Activated T-helper 1 cell treated with Interleukin-2 at 50 U/mL for 16 hours (primary cell): ENCODE measurements around the gene TSG101.

Experiments
- DNase-seq: peaks from one replicate; pipeline ENCODE4 v3.0.0-alpha.2; 2020; ENCODE audit warnings: low read depth

TSG101 gene

DNA sequence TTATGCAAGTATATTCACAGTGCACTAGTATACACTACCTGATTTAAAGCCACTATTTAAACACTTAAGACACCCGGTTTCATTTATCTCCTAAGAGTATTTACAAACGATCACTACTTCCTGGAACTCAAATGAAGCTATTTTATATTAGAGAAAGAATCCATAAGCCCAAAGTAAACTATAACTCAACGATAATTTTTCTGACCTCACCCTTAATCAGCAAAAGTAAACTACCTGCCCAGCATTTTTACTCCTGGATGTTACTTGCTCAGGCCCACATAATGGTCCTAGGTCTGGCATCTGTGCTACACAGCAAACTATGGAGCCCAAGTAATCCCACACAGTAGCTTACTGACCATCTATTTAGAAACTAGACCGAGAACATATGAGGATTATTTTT lies 33.4 kb downstream of the TSG101 start:
- no peak for DNase-seq

DNA sequence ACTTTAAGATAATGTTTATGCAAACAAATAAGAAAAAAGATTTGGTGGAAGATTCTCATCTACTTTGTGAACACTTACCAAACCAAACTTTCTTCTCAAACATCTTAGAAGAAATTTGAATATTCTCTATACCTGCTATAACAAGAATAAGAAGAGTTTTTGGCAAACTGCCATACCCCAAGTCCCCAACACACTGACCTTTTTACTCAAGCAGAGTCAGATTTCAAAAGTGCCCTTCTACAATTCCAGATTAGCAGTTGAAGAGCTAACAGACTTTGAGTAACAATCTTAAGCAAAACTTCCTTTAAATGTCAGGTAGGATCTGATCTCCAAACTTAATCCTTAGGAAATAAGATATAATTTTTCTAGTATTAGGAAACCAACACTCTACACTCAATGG lies 33.9 kb downstream of the TSG101 start:
- no peak for DNase-seq

DNA sequence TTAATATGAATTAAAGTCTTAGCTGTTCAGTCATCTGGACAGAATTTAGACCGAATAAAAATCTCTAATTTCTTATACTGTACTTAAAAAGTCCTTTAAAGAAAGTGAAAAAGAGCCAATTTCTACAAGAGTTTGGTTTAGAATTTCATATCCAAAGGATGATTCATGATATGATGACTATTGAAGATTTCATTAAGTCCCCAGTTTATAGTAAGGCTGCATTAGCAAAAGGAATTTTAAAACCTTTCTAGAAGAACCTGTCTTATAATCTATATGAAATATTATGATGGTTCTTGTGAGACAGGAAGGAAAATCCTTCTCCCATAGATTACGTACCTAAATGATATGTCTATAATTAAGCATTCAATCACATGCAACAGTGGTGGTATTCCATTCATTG lies 34.8 kb downstream of the TSG101 start:
- no peak for DNase-seq

DNA sequence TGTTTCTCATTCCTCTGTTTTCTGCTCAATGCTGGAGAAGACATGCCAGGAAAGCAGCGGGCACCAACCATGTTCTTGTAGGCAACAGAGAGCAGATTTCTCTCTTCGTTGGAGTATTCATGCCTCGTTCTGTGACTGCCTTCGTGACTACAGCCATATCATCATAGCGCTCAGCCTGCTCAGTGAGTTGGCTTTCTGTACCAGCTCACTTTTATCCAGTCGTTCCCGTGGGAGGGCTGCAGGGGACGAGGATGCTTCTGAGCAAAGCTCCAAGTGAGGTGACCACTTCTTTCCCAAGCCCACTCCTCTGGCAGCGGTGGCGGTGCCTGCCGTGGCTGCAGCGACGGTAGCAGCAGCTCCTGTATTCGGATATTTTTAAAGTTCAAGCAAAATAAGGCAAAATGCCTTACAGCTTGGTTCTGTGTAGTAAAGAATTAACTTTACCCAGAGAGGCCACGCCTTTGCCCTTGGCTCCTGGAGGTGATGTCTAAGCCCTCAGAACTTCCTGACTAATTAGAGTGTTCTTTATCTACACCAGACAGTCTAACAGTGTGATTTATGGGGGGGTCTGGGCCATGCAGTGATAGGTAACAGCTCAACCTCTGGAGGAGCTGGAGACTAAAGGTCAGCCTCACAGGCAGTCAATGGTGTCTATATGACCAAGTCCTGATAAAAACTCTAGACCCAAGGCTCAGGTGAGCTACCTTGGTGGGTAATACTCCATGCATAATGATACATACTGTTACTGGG lies 35.8 kb downstream of the TSG101 start:
- DNase-seq, result no peak

DNA sequence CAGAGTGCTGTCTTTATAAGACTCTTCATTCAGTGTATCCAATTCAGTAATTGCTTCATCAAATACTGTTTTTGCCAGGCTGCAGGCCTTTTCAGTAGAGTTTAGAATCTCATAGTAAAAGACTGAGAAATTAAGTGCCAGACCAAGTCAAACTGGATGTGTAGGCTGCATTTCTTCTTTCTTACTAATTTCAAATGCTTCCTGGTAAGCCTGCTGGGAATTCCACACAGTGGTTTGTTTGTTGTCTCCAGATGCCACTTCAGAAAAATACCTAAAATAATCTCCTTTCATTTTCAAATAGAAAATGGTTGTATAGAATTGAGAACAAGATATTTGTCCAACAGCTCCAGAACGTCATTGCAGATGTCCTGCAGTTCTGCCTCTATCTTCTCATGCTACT lies 36.4 kb downstream of the TSG101 start:
- DNase-seq, result no peak

DNA sequence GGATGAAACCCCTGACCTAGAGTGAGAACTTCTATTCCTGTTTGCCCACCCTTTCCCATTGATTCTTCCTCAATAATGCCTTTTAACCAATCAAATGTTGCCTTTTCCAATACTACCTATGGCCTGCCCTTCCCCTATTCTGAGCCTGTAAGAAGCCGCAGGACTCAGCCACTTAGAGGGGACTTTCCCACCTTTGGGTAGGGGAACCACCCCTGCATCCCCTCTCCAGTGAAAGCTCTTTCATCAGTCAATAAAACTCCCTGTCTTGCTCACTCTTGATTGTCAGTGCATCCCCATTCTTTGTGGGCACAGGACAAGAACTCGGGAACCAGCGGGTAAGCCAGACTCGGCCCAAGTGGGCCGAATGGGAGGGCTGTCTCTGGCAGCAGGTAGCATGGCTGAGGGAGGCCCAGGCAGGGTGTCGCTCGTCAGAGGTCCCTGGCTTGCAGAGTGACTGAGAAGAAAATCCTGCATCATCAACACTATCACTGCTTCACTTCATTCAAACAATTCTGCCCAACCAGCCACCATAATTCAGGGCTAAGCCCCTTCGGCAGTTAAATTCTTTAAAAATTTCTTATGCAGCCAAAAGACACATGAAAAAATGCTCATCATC lies 40.7 kb downstream of the TSG101 start:
- no peak for DNase-seq

DNA sequence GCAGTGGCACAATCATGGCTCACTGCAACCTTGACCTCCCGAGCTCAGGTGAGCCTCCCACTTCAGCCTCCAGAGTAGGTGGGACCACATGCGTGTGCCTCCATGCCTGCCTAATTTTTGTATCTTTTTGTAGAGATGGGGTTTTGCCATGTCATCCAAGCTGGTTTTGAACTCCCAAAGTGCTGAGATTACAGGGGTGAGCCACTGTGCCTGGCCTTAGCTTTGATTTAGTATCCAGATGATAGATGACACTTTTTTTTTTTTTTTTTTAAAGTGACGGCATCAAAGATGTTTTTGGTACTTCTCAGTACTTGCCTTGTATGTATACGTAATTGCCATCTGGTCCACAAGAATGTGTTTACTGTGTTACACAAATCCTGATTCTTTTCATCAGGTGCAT lies 47.7 kb downstream of the TSG101 start:
- DNase-seq, result no peak

DNA sequence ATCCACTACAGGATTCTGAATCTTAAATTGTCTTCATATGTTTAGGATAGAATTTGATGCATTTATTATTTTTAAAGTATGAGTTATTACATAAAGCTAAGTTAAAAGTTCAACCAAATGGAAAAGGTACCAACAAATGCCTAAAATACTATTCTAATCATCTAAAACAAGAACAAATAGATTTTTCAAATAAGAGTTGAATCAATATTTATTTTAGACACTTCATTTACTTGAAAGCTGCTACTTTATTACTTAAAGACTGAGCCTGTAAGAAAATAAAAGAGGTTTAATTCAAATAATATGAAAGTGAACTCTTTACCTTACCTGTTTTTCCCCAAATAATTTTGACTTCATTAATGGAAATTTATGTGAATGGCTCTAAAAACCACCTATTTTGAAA lies 54.2 kb downstream of the TSG101 start:
- no peak for DNase-seq

DNA sequence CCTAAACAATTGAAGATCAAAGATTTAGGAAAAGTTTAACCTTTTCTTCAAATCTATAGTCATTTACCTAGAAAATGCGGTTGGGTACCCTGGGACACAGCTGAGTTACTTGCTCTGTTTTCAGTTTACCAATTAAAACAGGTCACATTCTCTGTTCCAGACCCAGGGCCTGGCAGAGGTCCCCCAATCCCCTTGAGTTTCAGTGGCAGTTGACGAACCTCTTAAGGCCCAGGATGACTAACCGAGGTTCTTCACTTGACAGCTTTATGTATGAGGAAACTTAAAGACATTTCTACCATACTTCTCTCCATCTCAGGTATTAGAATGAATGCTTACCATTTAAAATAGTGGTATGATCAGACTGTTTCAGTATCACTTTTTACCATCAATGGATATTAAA lies 54.7 kb downstream of the TSG101 start:
- DNase-seq, result no peak

DNA sequence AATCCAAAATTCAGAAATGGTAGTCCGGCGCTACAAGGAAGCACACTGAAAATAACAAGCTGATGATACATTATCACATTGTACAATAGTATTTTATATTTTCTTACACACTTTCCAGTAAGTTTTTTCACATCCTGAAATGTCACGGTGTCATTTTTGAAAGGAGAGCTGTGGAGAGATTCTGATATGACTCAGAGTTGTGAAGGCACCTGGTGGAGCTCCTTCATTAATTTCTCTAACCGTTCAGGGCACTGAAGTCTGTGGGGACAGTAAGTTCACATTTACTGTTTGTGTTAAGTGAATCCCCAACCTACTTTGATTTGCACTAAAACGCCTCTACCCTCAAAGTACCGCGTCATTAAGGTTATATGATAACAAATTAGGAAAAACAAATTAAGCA lies 57.8 kb downstream of the TSG101 start:
- DNase-seq, result no peak

DNA sequence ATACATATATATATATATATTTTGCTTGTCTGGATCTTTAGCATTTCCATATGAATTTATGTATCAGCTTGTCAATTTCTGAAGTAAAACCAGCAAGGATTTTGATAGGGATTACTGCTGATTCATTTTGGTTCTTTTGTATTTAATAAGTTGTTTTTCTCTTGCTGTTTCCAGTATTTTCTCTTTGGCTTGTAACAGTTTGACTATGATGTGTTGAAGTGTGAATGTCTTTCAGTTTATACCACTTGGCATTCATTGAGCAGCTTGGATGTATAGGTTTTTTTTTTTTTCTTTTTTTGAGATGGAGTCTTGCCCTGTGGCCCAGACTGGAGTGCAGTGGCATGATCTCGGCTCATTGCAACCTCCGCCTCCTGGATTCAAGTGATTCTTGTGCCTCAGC lies 58.7 kb downstream of the TSG101 start:
- no peak for DNase-seq

DNA sequence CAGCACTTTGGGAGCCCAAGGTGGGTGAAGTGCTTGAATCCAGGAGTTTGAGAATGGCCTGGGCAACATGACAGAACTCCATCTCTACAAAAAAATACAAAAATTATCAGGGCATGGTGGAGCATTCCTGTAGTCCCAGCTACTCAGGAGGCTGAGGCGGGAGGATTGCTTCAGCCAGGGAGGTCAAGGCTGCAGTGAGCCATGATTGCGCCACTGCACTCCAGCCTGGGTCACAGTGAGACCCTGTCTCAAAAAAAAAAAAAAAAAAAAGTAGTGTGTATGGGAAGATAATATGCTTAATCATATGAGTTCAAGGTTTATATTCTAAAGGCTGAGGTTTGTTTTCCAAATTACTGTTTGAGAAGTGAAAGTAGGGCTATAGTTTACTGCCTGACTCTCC lies 60.3 kb downstream of the TSG101 start:
- no peak for DNase-seq

DNA sequence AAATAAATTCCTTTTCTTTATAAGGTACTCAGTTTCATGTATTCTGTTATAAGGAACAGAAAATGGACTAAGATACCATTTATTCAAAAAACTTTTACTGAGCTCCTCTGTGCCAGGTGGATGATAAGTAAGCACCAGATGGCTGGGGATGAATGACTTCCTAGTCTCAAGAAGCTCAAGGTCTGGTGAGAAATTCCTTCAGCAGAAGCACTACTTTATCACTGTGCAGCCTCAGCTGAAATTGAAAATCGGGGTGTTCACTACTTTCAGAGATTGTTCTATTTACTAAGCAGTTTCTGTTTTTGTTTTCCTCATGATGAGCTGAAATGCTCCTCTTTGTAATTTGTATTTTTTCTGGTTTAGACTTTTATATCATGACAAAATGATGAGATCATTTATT lies 63.3 kb downstream of the TSG101 start:
- no peak for DNase-seq

DNA sequence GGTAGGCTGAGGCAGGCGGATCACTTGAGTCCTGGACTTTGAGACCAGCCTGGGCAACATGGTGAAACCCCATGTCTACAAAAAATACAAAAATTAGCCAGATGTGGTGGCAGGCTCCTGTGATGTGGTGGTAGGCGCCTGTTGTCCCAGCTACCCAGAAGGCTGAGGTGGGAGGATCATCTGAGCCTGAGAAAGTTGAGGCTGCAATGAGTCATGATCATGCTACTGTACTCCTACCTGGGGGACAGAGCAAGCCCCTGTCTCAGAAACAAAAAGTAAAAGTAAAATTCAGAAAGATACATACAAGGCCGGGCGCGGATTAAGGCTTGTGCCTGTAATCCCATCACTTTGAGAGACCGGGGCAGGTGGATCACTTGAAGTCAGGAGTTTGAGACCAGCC lies 64.8 kb downstream of the TSG101 start:
- DNase-seq, result no peak

DNA sequence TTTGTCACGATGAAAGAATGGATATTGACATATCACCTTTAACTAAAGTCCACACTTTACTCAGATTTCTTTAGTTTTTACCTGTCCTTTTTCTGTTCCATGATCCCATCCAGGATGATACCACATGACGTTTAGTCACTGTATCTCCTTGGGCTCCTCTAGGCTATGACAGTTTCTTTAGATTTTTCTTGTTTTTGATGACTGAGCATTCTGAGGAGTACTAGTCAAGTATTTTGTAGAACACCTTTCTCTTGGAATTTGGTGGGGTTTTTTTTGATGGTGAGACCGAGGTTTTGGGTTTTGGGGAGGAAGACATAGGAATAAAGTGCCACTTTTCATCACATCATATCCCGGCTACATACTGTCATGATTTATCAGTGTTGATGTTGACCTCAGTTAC lies 67.1 kb downstream of the TSG101 start:
- DNase-seq, result no peak

DNA sequence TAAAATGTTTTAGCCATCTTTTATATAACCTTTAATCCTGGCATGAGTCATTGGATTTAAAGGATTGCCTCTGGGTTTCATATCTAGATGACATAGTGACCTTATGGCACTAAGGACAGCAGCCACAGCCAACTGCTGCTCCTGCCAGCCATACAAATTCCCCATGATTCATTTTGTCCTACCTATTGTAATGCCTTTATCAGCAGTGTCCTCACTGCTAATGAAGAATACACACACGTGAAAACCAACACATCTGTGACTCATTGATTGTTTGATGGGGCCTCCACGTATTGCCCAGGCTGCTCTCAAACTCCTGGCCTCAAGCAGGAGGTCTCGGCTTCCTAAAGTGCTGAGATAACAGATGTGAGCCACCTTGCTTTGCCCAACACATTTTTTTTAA lies 69.3 kb downstream of the TSG101 start:
- no peak for DNase-seq

DNA sequence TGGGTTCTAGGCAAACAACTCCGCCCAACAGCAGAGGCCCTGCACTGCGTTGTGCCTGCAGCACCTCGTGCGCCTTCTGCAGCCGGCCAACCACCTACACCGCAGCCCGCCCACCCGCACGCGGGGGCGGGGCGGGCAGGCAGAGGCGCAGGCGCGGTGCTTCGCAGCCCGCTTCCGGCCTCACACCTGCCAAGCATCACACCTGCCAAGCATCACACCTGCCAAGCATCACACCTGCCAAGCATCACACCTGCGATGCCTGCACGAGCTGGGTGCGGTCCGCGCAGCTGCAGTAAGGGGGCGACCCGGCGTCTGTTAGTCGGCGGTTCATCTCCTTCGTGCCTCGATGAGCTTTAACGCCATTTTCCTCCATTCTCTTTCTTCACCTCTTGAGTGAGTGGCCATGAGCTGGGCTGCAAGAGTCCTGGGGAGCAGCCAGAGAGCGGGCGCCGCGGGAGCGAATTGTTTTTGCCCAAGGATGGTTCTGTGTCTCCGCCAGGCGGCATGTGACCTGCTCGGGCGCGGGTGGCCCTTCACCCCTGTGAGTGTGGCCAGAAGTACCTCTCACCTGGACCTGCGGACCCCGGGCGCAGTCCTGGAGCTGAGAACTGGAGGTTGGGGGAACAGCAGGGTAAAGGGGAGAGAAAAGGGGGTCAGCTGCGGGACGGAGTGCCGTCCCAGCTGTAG lies 70.9 kb downstream of the TSG101 start, which contains the start of gene LDHAL6A:
Gene LDHAL6A (plus strand): TSS at position 171 of the 687 bp plus-strand sequence. CDS start 825 bp downstream, outside the sequence.
- no peak for DNase-seq

DNA sequence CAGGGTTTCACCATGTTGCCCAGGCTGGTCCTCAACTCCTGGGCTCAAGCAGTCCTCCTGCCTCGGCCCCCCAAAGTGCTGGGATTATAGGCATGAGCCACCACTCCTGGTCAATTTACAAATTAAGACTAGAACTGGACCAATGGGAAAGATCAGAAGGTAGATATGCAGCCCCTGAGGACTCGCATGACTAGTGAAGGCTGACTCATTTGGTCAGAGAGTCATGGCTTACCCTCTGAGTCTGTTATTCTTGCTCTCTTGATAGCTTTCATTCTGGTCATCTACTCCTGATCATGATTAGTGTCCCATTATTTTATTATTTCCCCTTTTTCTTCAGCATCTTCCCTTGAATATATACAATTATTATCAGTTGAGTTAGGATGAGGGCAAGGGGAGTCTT lies 73.8 kb downstream of the TSG101 start:
- DNase-seq, result no peak

DNA sequence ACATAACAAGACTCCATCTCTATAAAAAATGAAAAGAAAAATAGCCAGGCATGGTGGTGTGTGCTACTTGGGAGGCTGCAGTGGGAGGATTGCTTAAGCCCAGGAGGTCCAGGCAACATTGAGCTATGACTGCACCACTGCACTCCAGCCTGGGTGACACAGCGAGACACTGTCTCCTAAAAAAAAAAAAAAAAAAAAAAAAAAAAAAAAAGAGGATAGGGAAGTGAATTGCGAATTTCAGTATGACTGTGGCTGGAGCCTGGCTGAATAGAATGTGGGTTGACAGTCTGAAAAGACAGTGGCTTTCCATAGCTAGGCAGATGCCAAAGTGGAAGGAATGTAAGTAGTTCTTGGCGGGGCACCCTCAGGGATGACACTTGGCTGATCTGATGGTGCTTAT lies 77.5 kb downstream of the TSG101 start:
- no peak for DNase-seq

DNA sequence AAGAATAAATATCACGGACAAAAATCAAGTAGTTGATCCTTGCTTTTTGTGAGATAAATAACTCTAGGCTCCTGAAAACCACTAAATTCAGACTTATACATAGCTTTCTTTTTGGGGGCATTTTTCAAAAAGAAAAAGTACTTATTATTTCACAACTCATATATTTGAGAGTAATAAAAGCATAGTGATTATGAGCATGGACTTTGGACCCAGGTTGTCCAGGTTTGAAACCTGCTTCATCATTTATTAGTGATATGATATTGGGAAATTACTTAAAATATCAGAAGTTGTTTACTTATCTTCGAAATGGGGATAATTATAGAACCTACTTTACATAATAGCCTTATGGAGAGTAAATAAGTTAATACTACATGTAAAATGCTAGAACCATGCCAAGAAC lies 88.1 kb downstream of the TSG101 start:
- DNase-seq, result no peak
